PC-9 (cell line): ENCODE results near the gene NOX3. TPM values are rescaled to one million over a fixed set of nuclear protein-coding genes. Genes with fewer than 3 reads are reported as not detected.

Experiments
- BruUV-seq: library from RNA; stranded (reverse); fragments of 400-500 nt; replicated peaks from 2 replicates; lab custom pipeline; 2021; lab: Mats Ljungman, UMichigan
- CTCF ChIA-PET: fragments of 300-600 bp; sonication (Branson Sonifier 250); formaldehyde crosslinking; loops from one replicate; lab custom pipeline; 2022; ENCODE audit warnings: antibody characterized with exemption; lab: Charles Lee
- POLR2A ChIA-PET: fragments of 300-600 bp; sonication (Branson Sonifier 250); formaldehyde crosslinking; loops from one replicate; lab custom pipeline; 2022; ENCODE audit warnings: antibody characterized with exemption; ENCODE audit not compliant: unreplicated experiment; lab: Charles Lee
- DNase-seq, 2 experiments: peaks; one replicate each; pipeline versions ENCODE4 v3.0.0 to v3.0.0-alpha.2; 2015 to 2022; ENCODE audit warnings: mixed read lengths in 1 of 2
- H2AFZ ChIP-seq: fragments of 200-600 bp; sonication (generic); 2 replicates; pipeline ENCODE4 v1.8.1; 2017; ENCODE audit warnings: antibody characterized with exemption
- H3F3A ChIP-seq: fragments of 200-600 bp; sonication (generic); 2 replicates; pipeline ENCODE4 v1.8.1; 2017; ENCODE audit warnings: antibody characterized with exemption, mild to moderate bottlenecking, low read depth; ENCODE audit not compliant: insufficient read depth
- H3K27ac ChIP-seq: fragments of 200-600 bp; sonication (generic); 2 replicates; pipeline ENCODE4 v1.6.1; 2016; ENCODE audit warnings: mixed run types
- H3K27me3 ChIP-seq: fragments of 200-600 bp; sonication (generic); 2 replicates; pipeline ENCODE4 v1.6.1; 2016; ENCODE audit warnings: low read depth, mixed run types; ENCODE audit not compliant: insufficient read depth
- H3K36me3 ChIP-seq: fragments of 200-600 bp; sonication (generic); 2 replicates; pipeline ENCODE4 v1.6.1; 2016; ENCODE audit warnings: low read depth, mixed run types
- H3K4me1 ChIP-seq: fragments of 200-600 bp; sonication (generic); replicated peaks from 2 replicates; pipeline ENCODE4 v1.6.1; 2016; ENCODE audit warnings: mixed run types; ENCODE audit not compliant: insufficient read depth
- H3K4me2 ChIP-seq: fragments of 200-600 bp; sonication (generic); 2 replicates; pipeline ENCODE4 v1.6.1; 2017; ENCODE audit warnings: mixed run types
- H3K4me3 ChIP-seq: fragments of 200-600 bp; sonication (generic); 2 replicates; pipeline ENCODE4 v1.6.1; 2016; ENCODE audit warnings: mixed run types
- H3K79me2 ChIP-seq: fragments of 200-600 bp; sonication (generic); 2 replicates; pipeline ENCODE4 v1.6.1; 2017; ENCODE audit warnings: low read depth, mixed run types
- H3K9me2 ChIP-seq: fragments of 200-600 bp; sonication (generic); 2 replicates; pipeline ENCODE4 v1.8.1; 2017; ENCODE audit warnings: mild to moderate bottlenecking; ENCODE audit not compliant: insufficient read depth
- H3K9me3 ChIP-seq: fragments of 200-600 bp; sonication (generic); 2 replicates; pipeline ENCODE4 v1.8.1; 2016; ENCODE audit warnings: low read depth; ENCODE audit not compliant: insufficient read depth
- H4K20me1 ChIP-seq: fragments of 200-600 bp; sonication (generic); 2 replicates; pipeline ENCODE4 v1.8.1; 2017; ENCODE audit not compliant: insufficient read depth
- CTCF ChIP-seq: fragments of 200-600 bp; sonication (generic); conservative IDR thresholded peaks from 2 replicates; pipeline ENCODE4 v1.6.1; 2017; ENCODE audit warnings: mixed run types, antibody characterized with exemption, mild to moderate bottlenecking, moderate library complexity
- EZH2 ChIP-seq: fragments of 200-600 bp; sonication (generic); IDR thresholded peaks from 2 replicates; pipeline ENCODE4 v1.8.0; 2017; ENCODE audit warnings: antibody characterized with exemption, low read depth
- intact Hi-C: fragments of 100-400 bp; cut with micrococcal nuclease; formaldehyde crosslinking; loops from one replicate; pipeline ENCODE4 v1.10.0; 2022; ENCODE audit not compliant: unreplicated experiment
- total RNA-seq: library from RNA; stranded (reverse); gene quantifications from 2 replicates; pipeline ENCODE4 v1.2.3, GENCODE V29; 2021

Gene NOX3
- total RNA-seq, 1 experiment from 2014 or later, result not detected

GRCh38 chr6:155420492-155420891, 35.1 kb downstream of the NOX3 start:
- no peak for TF ChIP-seq CTCF
- no peak for TF ChIP-seq EZH2
- no peak overlapping the region for H3K27ac ChIP-seq
- BruUV-seq, result no TSS peak
- DNase-seq, result no peak
- peaks cover 24% of the 10 kb centered on the region for H3K4me1 ChIP-seq
- ChIA-PET CTCF (no interaction called here), POLR2A (no interaction called here)
- peaks cover 13% of the 10 kb centered on the region; the same call in 1 of the 2 replicates for H3F3A ChIP-seq
- H3K27me3 ChIP-seq, result no peaks in the 10 kb centered on the region
- H3K79me2 ChIP-seq, result no peaks in the 10 kb centered on the region
- no peak overlapping the region for H3K4me2 ChIP-seq
- H3K9me2 ChIP-seq, result no peaks in the 10 kb centered on the region
- intact Hi-C loops, result no loop called here
- no peaks in the 10 kb centered on the region for H4K20me1 ChIP-seq
- H2AFZ ChIP-seq, result no peak overlapping the region
- H3K36me3 ChIP-seq, result no peaks in the 10 kb centered on the region
- no peak overlapping the region for H3K4me3 ChIP-seq
- no peaks in the 10 kb centered on the region for H3K9me3 ChIP-seq

- no peak overlapping the region for H3K4me3 ChIP-seq
- H3K4me1 ChIP-seq, result peaks cover 24% of the 10 kb centered on the region
- H3K27ac ChIP-seq, result 0 out of 2 replicates have a peak overlapping the region, but pooled peaks have one; percentile 51
- no peak for DNase-seq
- H3K79me2 ChIP-seq, result no peaks in the 10 kb centered on the region
- POLR2A ChIA-PET, result no interaction called here
- TF ChIP-seq CTCF (no peak), EZH2 (no peak)
- H3K36me3 ChIP-seq, result no peaks in the 10 kb centered on the region
- no peaks in the 10 kb centered on the region for H4K20me1 ChIP-seq
- CTCF ChIA-PET, result no interaction called here
- H3K9me2 ChIP-seq, result no peaks in the 10 kb centered on the region
- no peaks in the 10 kb centered on the region for H3K9me3 ChIP-seq
- H3F3A ChIP-seq, result peaks cover 13% of the 10 kb centered on the region; the same call in 1 of the 2 replicates
- H3K27me3 ChIP-seq, result no peaks in the 10 kb centered on the region
- no TSS peak for BruUV-seq
- H2AFZ ChIP-seq, result no peak overlapping the region
- peak overlapping the region; percentile 66; the same call in 1 of the 2 replicates for H3K4me2 ChIP-seq
- intact Hi-C loops, result no loop called here
These were observed 36.5 kb downstream of the NOX3 start for GRCh38 chr6:155419161-155419560.

GRCh38 chr6:155418017-155418761, 37.5 kb downstream of the NOX3 start:
- no peak for TF ChIP-seq EZH2
- no peak for TF ChIP-seq CTCF
- Histone ChIP-seq H3K9me2 (no peaks in the 10 kb centered on the region), H2AFZ (no peak overlapping the region), H3K4me1 (peaks cover 24% of the 10 kb centered on the region), H3K9me3 (no peaks in the 10 kb centered on the region), H3K79me2 (no peaks in the 10 kb centered on the region), H3K4me2 (peak overlapping the region; percentile 66), H3K27ac (peak overlapping the region; percentile 51), H4K20me1 (no peaks in the 10 kb centered on the region), H3K27me3 (no peaks in the 10 kb centered on the region), H3K36me3 (no peaks in the 10 kb centered on the region), H3K4me3 (peak overlapping the region; percentile 31), H3F3A (peaks cover 13% of the 10 kb centered on the region; the same call in 1 of the 2 replicates)
- no TSS peak for BruUV-seq
- intact Hi-C loops, result no loop called here
- ChIA-PET POLR2A (interaction anchor here (0.7 kb wide), 1 partner anchor 467 kb away, joined by 3 read pairs; no protein-coding TSS in a partner anchor), CTCF (no interaction called here)
- DNase-seq, result peak; percentile 3 to 62
